Fibroblast of the aortic adventitia (primary cell): ENCODE data around the gene NARS2. TPM values are rescaled to one million over a fixed set of nuclear protein-coding genes. Genes with fewer than 3 reads are reported as not detected.
"Not testable (repeated sequence)": the region's sequence is repeated elsewhere in the genome, so short reads cannot be mapped to it uniquely, and the experiment has no call there.

Experiments
- DNase-seq: peaks from one replicate; pipeline ENCODE4 v3.0.0-alpha.2; 2010; ENCODE audit warnings: low read depth
- H3K4me3 ChIP-seq: 2 replicates; pipeline ENCODE4 v1.5.1; 2011; ENCODE audit warnings: low read depth, mild to moderate bottlenecking, control low read depth, low read length, moderate library complexity
- CTCF ChIP-seq: IDR thresholded peaks from 2 replicates; pipeline ENCODE4 v1.5.1; 2011; ENCODE audit warnings: mild to moderate bottlenecking, low read length, control low read depth, inconsistent platforms; ENCODE audit not compliant: insufficient read depth
- total RNA-seq: library from RNA; depleted of rRNA; stranded (reverse); fragments of >200 nt; gene quantifications from 2 replicates; pipeline ENCODE4 v1.2.3, GENCODE V29; 2012; ENCODE audit warnings: low replicate concordance

NARS2 gene
- 15.1 and 36.1 TPM in 2 replicates for total RNA-seq

DNA sequence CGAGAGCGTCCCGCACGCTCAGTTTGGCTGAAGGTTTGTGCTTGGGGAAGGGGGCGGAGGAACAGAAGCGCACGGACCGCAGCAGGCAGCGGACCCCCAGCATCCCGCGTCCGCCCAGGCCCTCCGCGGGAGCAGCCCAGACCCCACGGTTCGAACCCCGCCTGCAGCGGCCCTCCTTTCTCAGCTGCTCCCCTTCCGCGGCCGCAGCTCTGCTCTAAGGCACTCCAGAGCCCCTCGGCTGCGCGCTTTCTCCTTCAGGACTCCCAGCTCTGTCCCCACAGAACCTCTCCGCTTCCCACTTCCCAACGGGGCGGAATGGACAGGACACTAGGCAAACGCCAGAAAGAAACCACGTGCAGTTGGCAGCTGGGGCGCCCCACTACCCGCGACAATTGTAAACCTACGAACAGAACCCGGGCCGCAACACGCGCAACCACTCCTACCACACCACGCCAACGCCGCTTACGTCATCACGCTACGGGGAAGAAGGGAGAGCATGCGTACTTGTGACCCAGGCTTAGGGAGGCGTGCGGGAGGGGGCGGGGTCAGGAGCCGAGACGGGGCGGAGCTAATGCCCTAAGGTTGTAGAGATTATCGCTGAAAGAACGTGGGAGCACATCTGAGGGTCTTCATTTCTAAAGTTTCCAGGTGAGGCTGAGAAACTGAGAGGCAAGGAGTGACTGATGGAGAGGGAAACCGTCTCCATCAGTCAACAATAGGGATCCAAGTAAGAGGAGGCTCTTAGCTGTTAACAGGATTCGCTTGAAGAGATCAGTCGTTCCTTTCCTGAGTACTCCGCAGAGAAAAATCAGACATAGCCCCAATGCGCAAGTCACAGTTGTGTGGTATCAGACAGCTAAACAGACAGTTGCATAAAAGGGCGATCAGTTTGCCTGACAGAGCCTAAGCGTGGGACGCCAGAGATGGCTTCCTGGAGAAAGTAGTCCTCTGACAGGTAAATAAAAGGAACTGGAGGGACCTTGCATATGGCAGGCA, at the start of gene NARS2:
Gene NARS2 (minus strand): TSS at position 479 of the 996 bp plus-strand sequence. CDS start 376 bp downstream, at position 103.
- TF ChIP-seq CTCF, result no peak
- peak; percentile 97 for DNase-seq

GRCh38 chr11:78622666-78623065, 48.0 kb upstream of the NARS2 start:
- DNase-seq, result no peak

More for the DNA sequence above, at the start of gene NARS2:
- H3K4me3 ChIP-seq, result peak within 1 kb of the TSS; percentile 93

GRCh38 chr11:78620159-78620558, 45.5 kb upstream of the NARS2 start:
- DNase-seq, result no peak
- no peak overlapping the region for H3K4me3 ChIP-seq
- TF ChIP-seq CTCF, result no peak

More at GRCh38 chr11:78622666-78623065, 48.0 kb upstream of the NARS2 start:
- no peak for TF ChIP-seq CTCF
- H3K4me3 ChIP-seq, result no peak overlapping the region

DNA sequence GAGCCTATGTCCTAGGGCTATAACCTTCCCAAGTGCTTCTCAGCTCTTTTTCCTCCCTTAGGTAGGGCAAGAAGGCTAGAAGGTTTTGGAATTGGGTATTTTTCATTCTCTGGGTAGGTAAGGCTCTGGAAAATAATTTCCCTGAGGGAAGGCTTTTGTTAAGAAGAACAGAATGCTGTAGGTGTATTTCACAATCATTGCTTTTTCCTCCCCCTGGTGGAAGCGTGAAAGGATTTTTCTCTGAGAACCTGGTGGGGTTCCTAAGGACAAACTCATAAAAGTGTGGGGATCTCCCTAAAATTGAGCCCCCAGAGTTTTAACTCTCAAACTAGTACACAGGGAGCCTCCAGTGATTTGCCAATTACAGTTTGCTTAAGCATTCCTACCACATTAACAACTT, 41.1 kb upstream of the NARS2 start:
- peak; percentile 26 for TF ChIP-seq CTCF
- no peak for DNase-seq
- H3K4me3 ChIP-seq, result no peak overlapping the region

DNA sequence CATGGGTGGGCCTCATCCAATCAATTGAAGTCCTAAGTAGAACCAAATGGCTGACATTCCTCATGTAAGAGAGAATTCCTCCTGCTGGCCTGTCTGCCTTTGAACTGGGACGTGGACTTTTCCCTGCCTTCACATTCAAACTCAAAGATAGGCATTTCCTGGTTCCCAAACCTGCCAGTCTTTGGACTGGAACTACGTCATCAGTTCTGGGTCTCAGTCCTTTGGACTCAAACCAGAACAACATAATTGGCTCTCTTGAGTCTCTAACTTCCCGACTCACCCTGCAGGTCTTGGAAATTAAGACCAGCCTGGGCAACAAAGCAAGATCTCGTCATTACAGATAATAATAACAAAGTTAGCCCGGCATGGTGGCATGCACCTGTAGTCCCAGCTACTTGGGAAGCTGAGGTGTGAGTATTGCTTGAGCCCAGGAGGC, 38.7 kb upstream of the NARS2 start:
- no peak overlapping the region for H3K4me3 ChIP-seq
- no peak for TF ChIP-seq CTCF
- no peak for DNase-seq

DNA sequence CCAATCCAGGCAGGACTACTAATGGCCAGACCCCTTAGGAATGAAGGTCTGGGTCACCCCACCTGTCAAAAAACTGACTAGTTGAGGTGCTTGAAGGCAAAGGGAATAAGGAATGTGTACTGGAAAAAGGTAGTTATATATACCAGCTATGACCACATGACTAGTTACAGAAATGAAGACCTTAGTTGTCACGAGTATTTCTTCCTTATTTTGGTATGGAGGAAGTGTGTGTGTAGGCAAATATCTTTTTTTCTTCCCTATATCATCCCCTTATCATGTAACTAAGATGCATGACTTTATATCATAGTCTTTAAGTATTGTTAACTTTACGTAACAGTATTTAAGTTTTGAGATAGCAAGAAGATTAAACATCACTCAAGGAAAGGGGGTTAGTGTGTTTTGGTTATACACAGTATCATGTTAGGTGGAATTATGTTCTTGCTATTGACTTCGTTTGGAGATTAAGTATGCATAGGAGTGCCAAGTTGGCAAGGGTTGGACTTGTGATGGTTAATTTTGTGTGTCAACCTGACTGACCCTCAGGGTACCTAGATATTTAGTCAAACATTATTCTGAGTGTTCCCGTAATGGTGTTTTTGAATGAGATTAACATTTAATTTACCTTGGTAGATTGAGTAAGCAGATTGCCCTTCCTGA, 38.2 kb upstream of the NARS2 start:
- no peak for TF ChIP-seq CTCF
- no peak for DNase-seq
- H3K4me3 ChIP-seq, result no peak overlapping the region

- not testable (repeated sequence) for DNase-seq, H3K4me3 ChIP-seq
These were observed 34.7 kb upstream of the NARS2 start for GRCh38 chr11:78609321-78609720.
